Activated T-cell treated with anti-CD3 and anti-CD28 coated beads, Interleukin-2, amount 50 U/mL, for 4 hours (primary cell): ENCODE data around the gene EHMT1. TPM values are rescaled to one million over a fixed set of nuclear protein-coding genes. Genes with fewer than 3 reads are reported as not detected.

ENCODE experiments used
- ATAC-seq, 2 donors: fragments of 200-7000 bp; cut with Tn5 transposase; one replicate each; pipeline ENCODE4 v1.10.0; 2021
- DNase-seq: peaks from one replicate; pipeline ENCODE4 v3.0.0-alpha.2; 2020
- H3K27me3 Mint-ChIP-seq: one replicate; pipeline ENCODE4 v1.8.0; 2021; ENCODE audit warnings: low read depth, mixed read lengths
- H3K36me3 Mint-ChIP-seq: one replicate; pipeline ENCODE4 v1.8.0; 2022; ENCODE audit warnings: mixed read lengths; ENCODE audit not compliant: insufficient read depth
- H3K4me1 Mint-ChIP-seq: one replicate; pipeline ENCODE4 v1.8.0; 2021; ENCODE audit warnings: low read depth, mixed read lengths
- H3K4me3 Mint-ChIP-seq: one replicate; pipeline ENCODE4 v1.8.0; 2021; ENCODE audit warnings: mild to moderate bottlenecking, moderate library complexity, mixed read lengths
- H3K9me3 Mint-ChIP-seq: one replicate; pipeline ENCODE4 v1.8.0; 2021; ENCODE audit warnings: mixed read lengths
- total RNA-seq, 3 donors: library from RNA; stranded (reverse); gene quantifications; one replicate each; pipeline ENCODE4 v1.2.1, GENCODE V29; 2021

The EHMT1 gene
- total RNA-seq, 3 donors from 2014 or later: 76.6 to 79.1 (median 78.1) TPM

- no peak for ATAC-seq
- Mint-ChIP-seq H3K4me1 (no peaks in the 10 kb centered on the region), H3K9me3 (no peaks in the 10 kb centered on the region), H3K36me3 (peaks cover 49% of the 10 kb centered on the region), H3K4me3 (no peak overlapping the region), H3K27me3 (no peaks in the 10 kb centered on the region)
- no peak for DNase-seq
Measured at GRCh38 chr9:137825324-137825989, 206.7 kb downstream of the EHMT1 start.

- ATAC-seq (no peak), DNase-seq (no peak)
- Mint-ChIP-seq H3K36me3 (peaks cover 40% of the 10 kb centered on the region), H3K4me1 (no peaks in the 10 kb centered on the region), H3K27me3 (no peaks in the 10 kb centered on the region), H3K4me3 (no peak overlapping the region), H3K9me3 (no peaks in the 10 kb centered on the region)
Measured at GRCh38 chr9:137827908-137828526, 209.2 kb downstream of the EHMT1 start.

GRCh38 chr9:137828527-137829259 is 209.9 kb downstream of the EHMT1 start:
- ATAC-seq (no peak), DNase-seq (no peak)
- no peak overlapping the region for H3K4me3 Mint-ChIP-seq
- H3K27me3 Mint-ChIP-seq: no peaks in the 10 kb centered on the region
- no peaks in the 10 kb centered on the region for H3K4me1 Mint-ChIP-seq
- peaks cover 40% of the 10 kb centered on the region for H3K36me3 Mint-ChIP-seq
- H3K9me3 Mint-ChIP-seq: no peaks in the 10 kb centered on the region

GRCh38 chr9:137829260-137829996 is 210.6 kb downstream of the EHMT1 start:
- H3K4me3 Mint-ChIP-seq: no peak overlapping the region
- no peaks in the 10 kb centered on the region for H3K9me3 Mint-ChIP-seq
- no peak for DNase-seq
- no peak for ATAC-seq
- no peaks in the 10 kb centered on the region for H3K27me3 Mint-ChIP-seq
- H3K4me1 Mint-ChIP-seq: no peaks in the 10 kb centered on the region
- peaks cover 32% of the 10 kb centered on the region for H3K36me3 Mint-ChIP-seq

GRCh38 chr9:137832191-137832700 is 213.4 kb downstream of the EHMT1 start:
- Mint-ChIP-seq H3K27me3 (no peaks in the 10 kb centered on the region), H3K4me1 (no peaks in the 10 kb centered on the region), H3K36me3 (peaks cover 18% of the 10 kb centered on the region), H3K4me3 (no peak overlapping the region), H3K9me3 (no peaks in the 10 kb centered on the region)
- DNase-seq: no peak
- ATAC-seq: no peak

GRCh38 chr9:137832830-137833590 is 214.2 kb downstream of the EHMT1 start:
- Mint-ChIP-seq H3K36me3 (peaks cover 18% of the 10 kb centered on the region), H3K4me1 (no peaks in the 10 kb centered on the region), H3K4me3 (no peak overlapping the region), H3K9me3 (no peaks in the 10 kb centered on the region), H3K27me3 (no peaks in the 10 kb centered on the region)
- no peak for DNase-seq
- no peak for ATAC-seq

GRCh38 chr9:137833721-137834613 is 215.2 kb downstream of the EHMT1 start:
- Mint-ChIP-seq H3K4me3 (no peak overlapping the region), H3K4me1 (no peaks in the 10 kb centered on the region), H3K27me3 (no peaks in the 10 kb centered on the region), H3K9me3 (no peaks in the 10 kb centered on the region), H3K36me3 (peaks cover 18% of the 10 kb centered on the region)
- ATAC-seq (no peak), DNase-seq (no peak)

- DNase-seq: no peak
- Mint-ChIP-seq H3K36me3 (peaks cover 13% of the 10 kb centered on the region), H3K4me3 (no peak overlapping the region), H3K9me3 (no peaks in the 10 kb centered on the region), H3K4me1 (no peaks in the 10 kb centered on the region), H3K27me3 (no peaks in the 10 kb centered on the region)
- ATAC-seq: no peak
Measured at GRCh38 chr9:137834846-137835546, 216.2 kb downstream of the EHMT1 start.

- no peaks in the 10 kb centered on the region for H3K27me3 Mint-ChIP-seq
- ATAC-seq (no peak), DNase-seq (no peak)
- no peaks in the 10 kb centered on the region for H3K4me1 Mint-ChIP-seq
- H3K36me3 Mint-ChIP-seq: peaks cover 11% of the 10 kb centered on the region
- H3K4me3 Mint-ChIP-seq: no peak overlapping the region
- no peaks in the 10 kb centered on the region for H3K9me3 Mint-ChIP-seq
Measured at GRCh38 chr9:137836151-137836830, 217.5 kb downstream of the EHMT1 start.

- Mint-ChIP-seq H3K4me1 (no peaks in the 10 kb centered on the region), H3K9me3 (no peaks in the 10 kb centered on the region), H3K27me3 (no peaks in the 10 kb centered on the region), H3K4me3 (no peak overlapping the region), H3K36me3 (peaks cover 8% of the 10 kb centered on the region)
- DNase-seq (no peak), ATAC-seq (peak in 1 of 2 donors; percentile 10)
Measured at GRCh38 chr9:137836831-137837241, 218.0 kb downstream of the EHMT1 start.

GRCh38 chr9:137837345-137838278 is 218.8 kb downstream of the EHMT1 start:
- Mint-ChIP-seq H3K9me3 (no peaks in the 10 kb centered on the region), H3K4me3 (no peak overlapping the region), H3K36me3 (peaks cover 8% of the 10 kb centered on the region), H3K27me3 (no peaks in the 10 kb centered on the region), H3K4me1 (no peaks in the 10 kb centered on the region)
- ATAC-seq (no peak), DNase-seq (no peak)
